NCI-H2196 treated with DMSO at 0.1 percent for 48 hours (cell line): ENCODE results near the gene CCDC74A.
"Not testable (repeated sequence)": the region's sequence is repeated elsewhere in the genome, so short reads cannot be mapped to it uniquely, and the experiment has no call there.

Experiments
- DNase-seq: peaks from one replicate; lab custom pipeline; 2025; ENCODE audit not compliant: unreplicated experiment; lab: John Stamatoyannopoulos, UW

The CCDC74A gene

GRCh38 chr2:131556998-131557397 is 29.3 kb downstream of the CCDC74A start:
- DNase-seq = no peak

GRCh38 chr2:131557558-131558321 is 30.1 kb downstream of the CCDC74A start:
- no peak for DNase-seq

GRCh38 chr2:131566371-131566770 is 38.7 kb downstream of the CCDC74A start:
- no peak for DNase-seq

GRCh38 chr2:131567891-131568290 is 40.2 kb downstream of the CCDC74A start:
- DNase-seq = no peak

- DNase-seq = not testable (repeated sequence)
Measured at GRCh38 chr2:131568401-131568800, 40.7 kb downstream of the CCDC74A start.

GRCh38 chr2:131572175-131572574 is 44.5 kb downstream of the CCDC74A start:
- DNase-seq = no peak

GRCh38 chr2:131577812-131578211 is 50.1 kb downstream of the CCDC74A start:
- DNase-seq = no peak

GRCh38 chr2:131580187-131580586 is 52.5 kb downstream of the CCDC74A start:
- DNase-seq = no peak
